Esophagus muscularis mucosa (tissue), 4 donors: ENCODE data around the gene BSN. TPM values are rescaled to one million over a fixed set of nuclear protein-coding genes. Genes with fewer than 3 reads are reported as not detected.

Experiments
- DNase-seq: peaks from one replicate; pipeline ENCODE4 v3.0.0-alpha.2; 2017; ENCODE audit errors: extremely low spot score
- H3K27ac ChIP-seq, 4 donors: fragments of 200-600 bp; sonication (generic); replicated peaks in 1 of 4; 1 replicate in 3 of 4; 2 replicates in 1 of 4; pipeline ENCODE4 v1.5.1; 2016 to 2019; ENCODE audit warnings: mild to moderate bottlenecking in 1 of 4
- H3K27me3 ChIP-seq, 4 donors: fragments of 200-600 bp; sonication (generic); one replicate each; pipeline versions ENCODE4 v1.5.1 to v1.6.0; 2016 to 2019
- H3K36me3 ChIP-seq, 4 donors: fragments of 200-600 bp; sonication (generic); one replicate each; pipeline ENCODE4 v1.5.1; 2016 to 2019
- H3K4me1 ChIP-seq, 4 donors: fragments of 200-600 bp; sonication (generic); one replicate each; pipeline ENCODE4 v1.5.1; 2016 to 2019
- H3K4me3 ChIP-seq, 4 donors: fragments of 200-600 bp; sonication (generic); 1 replicate in 2 of 4; 2 replicates in 2 of 4; pipeline ENCODE4 v1.5.1; 2016 to 2019; ENCODE audit warnings: mild to moderate bottlenecking in 4 of 4, moderate library complexity in 1 of 4
- H3K9me3 ChIP-seq, 4 donors: fragments of 200-600 bp; sonication (generic); 1 replicate in 3 of 4; 2 replicates in 1 of 4; pipeline ENCODE4 v1.5.1; 2016 to 2019
- CTCF ChIP-seq, 3 experiments: fragments of 200-600 bp in 2 of 3; fragments of 450-650 bp in 1 of 3; sonication (generic) in 2 of 3; IDR thresholded peaks; one replicate each; pipeline ENCODE4 v1.5.1; 2017 to 2019; ENCODE audit warnings: antibody characterized with exemption in 3 of 3, mild to moderate bottlenecking in 2 of 3, moderate library complexity in 1 of 3
- EP300 ChIP-seq: sonication (generic); formaldehyde crosslinking; IDR thresholded peaks from one replicate; pipeline ENCODE4 v1.6.1; 2017; ENCODE audit warnings: antibody characterized with exemption
- POLR2A ChIP-seq: fragments of 450-650 bp; IDR thresholded peaks from one replicate; pipeline ENCODE4 v1.6.1; 2017; ENCODE audit warnings: antibody characterized with exemption, moderate library complexity, mild to moderate bottlenecking, low read depth
- POLR2AphosphoS5 ChIP-seq, 2 donors: sonication (generic); formaldehyde crosslinking; IDR thresholded peaks; one replicate each; pipeline ENCODE4 v1.6.1; 2017; ENCODE audit warnings: antibody characterized with exemption in 2 of 2
- WGBS: methylation state at CpG from one replicate; pipeline ENCODE4 v1.1.5; 2018; 5-methylcytosine and 5-hydroxymethylcytosine counted together
- intact Hi-C: fragments of 100-400 bp; cut with DNase I; formaldehyde crosslinking; loops from one replicate; pipeline ENCODE4 v1.15.1; 2023
- total RNA-seq, 4 donors: library from RNA; depleted of rRNA; stranded (reverse); fragments of >200 nt; gene quantifications; one replicate each; pipeline versions ENCODE4 v1.1.0 to v1.2.1, GENCODE V29; 2016

BSN gene
- total RNA-seq, 4 donors from 2014 or later, result 0.42 to 1.7 (median 0.78) TPM

DNA sequence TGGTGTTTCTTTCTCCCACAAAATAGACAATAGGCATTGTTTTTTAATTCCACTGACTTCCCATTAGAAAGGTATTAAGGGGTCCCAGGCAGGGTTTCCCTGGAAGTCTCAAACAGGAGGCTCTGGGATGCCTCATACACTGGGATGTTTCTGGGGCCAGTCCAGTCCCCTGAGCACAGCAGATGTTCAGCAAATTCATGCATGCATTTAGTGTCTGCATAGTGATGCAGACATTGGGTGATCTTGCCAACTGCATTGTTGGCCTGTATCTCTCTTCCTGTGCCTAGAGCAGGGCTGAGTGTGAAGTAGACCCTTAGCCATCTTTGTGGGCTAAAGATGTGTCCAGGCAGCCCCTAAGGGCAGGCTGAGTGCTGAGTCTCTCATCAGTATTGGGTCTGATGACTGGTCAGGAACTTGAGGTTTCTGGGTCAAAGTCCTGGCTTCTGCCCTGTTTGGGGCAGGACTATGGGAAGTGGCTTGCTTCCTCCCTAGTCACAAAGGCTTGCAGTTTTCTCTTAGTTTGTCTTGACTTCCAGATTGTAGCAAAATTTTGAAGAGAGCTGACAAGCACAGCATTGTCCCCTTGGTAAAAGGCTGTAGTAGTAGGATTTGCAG lies 56.5 kb downstream of the BSN start:
- TF ChIP-seq CTCF (IDR thresholded peaks at IDR 0.05), result no peak
- no peak for TF ChIP-seq POLR2AphosphoS5 (IDR thresholded peaks at IDR 0.05)
- Histone ChIP-seq H3K36me3 (no peaks in the 10 kb centered on the region), H3K4me1 (peaks cover 0 to 7% (median 2%) of the 10 kb centered on the region in 4 donors)

GRCh38 chr3:49611291-49611690 lies 57.0 kb downstream of the BSN start:
- intact Hi-C loops, result no loop called here
- Histone ChIP-seq H3K27ac (no peak overlapping the region), H3K4me3 (no peak overlapping the region), H3K4me1 (peaks cover 0 to 7% (median 2%) of the 10 kb centered on the region in 4 donors), H3K36me3 (no peaks in the 10 kb centered on the region), H3K9me3 (peaks cover 0 to 8% (median 0%) of the 10 kb centered on the region in 4 donors), H3K27me3 (no peaks in the 10 kb centered on the region)
- no peak for DNase-seq
- 36% methylated on average over 2 of the region's 6 CpGs for WGBS
- TF ChIP-seq CTCF (IDR thresholded peaks at IDR 0.05) (no peak), EP300 (no peak), POLR2AphosphoS5 (IDR thresholded peaks at IDR 0.05) (no peak), POLR2A (no peak)

More for the DNA sequence above, 56.5 kb downstream of the BSN start:
- Histone ChIP-seq H3K27me3 (no peaks in the 10 kb centered on the region), H3K27ac (no peak overlapping the region), H3K4me3 (no peak overlapping the region), H3K9me3 (peaks cover 0 to 8% (median 0%) of the 10 kb centered on the region in 4 donors)
- intact Hi-C loops, result no loop called here
- no peak for DNase-seq

DNA sequence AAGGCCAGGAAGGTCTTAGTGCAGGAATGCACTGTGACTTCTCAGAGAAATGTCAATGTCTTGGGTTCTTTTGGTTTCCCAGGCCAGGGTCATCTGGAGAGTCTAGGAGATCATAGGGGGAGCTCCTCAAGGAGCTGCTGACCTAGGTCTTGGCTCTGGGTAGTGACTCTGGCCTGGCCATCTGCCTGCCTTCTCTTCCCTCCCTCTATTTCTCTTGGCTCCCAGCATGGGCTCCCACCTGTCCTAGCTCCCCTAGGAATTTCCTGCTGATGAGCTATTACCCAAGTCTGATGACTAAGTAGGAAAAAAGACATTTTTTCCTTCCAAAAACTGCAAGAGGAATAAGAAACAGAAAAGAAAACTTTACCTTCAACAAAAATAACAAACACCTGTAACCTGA lies 57.4 kb downstream of the BSN start:
- Histone ChIP-seq H3K4me1 (peaks cover 0 to 7% (median 2%) of the 10 kb centered on the region in 4 donors), H3K27me3 (no peaks in the 10 kb centered on the region), H3K27ac (no peak overlapping the region), H3K9me3 (peaks cover 0 to 8% (median 0%) of the 10 kb centered on the region in 4 donors), H3K4me3 (no peak overlapping the region), H3K36me3 (no peaks in the 10 kb centered on the region)
- no peak for DNase-seq
- intact Hi-C loops, result no loop called here
- TF ChIP-seq POLR2A (no peak), CTCF (IDR thresholded peaks at IDR 0.05) (no peak), POLR2AphosphoS5 (IDR thresholded peaks at IDR 0.05) (no peak), EP300 (no peak)

DNA sequence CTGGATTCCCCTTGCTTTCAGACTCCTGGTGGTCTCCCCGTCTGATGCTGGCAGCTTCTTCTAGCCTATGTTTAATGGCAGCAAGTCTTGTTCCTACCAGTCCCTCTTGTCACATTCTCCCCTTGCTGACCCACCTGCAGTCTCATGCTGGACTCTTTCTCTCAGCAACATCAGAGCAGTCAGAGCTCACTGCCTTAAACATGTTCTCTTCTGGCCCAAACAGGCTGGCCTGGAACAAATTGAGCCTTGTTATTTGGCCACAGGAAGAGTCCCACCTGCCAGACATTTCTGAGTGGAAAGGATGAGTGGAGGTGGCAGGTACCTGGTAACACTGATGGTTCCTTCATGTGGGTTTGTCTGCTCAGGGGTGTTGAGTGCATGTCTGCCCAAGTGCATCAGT lies 60.7 kb downstream of the BSN start:
- intact Hi-C loops, result no loop called here
- Histone ChIP-seq H3K27ac (no peak overlapping the region), H3K36me3 (no peaks in the 10 kb centered on the region), H3K27me3 (no peaks in the 10 kb centered on the region), H3K4me3 (no peak overlapping the region), H3K9me3 (peaks cover 0 to 8% (median 0%) of the 10 kb centered on the region in 4 donors), H3K4me1 (peaks cover 0 to under 1% (median 0%) of the 10 kb centered on the region in 4 donors)
- peak; percentile 53 for DNase-seq
- TF ChIP-seq CTCF (IDR thresholded peaks at IDR 0.05) (no peak), POLR2AphosphoS5 (IDR thresholded peaks at IDR 0.05) (no peak), POLR2A (no peak), EP300 (no peak)
- no CpG with 5 or more reads among the region's 1 CpG for WGBS

DNA sequence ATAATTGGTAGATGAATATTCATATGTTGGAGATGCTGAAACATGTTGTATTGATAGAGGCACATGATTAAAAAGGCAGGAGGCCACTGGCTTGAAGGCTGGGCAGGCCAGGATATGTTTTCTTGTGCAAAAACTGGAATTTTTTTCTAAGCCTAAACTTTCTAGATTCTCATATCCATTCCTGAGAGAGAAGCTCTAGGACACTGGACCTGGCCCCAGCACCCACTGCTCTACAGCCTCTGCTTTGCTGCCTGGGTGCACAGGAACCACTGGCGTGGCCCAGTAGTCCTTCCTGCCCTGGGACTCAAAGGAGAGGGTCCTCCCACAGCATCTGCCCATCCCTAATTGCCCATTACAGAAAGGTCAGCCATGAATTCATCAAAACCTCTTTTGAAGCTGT lies 61.8 kb downstream of the BSN start:
- intact Hi-C loops, result no loop called here
- H3K36me3 ChIP-seq, result no peaks in the 10 kb centered on the region
- no peak for DNase-seq
- no peak overlapping the region for H3K27ac ChIP-seq
- TF ChIP-seq EP300 (no peak), CTCF (IDR thresholded peaks at IDR 0.05) (no peak)
- WGBS, result 90% methylated on average over 1 of the region's 1 CpG
- H3K27me3 ChIP-seq, result no peaks in the 10 kb centered on the region
- peaks cover 0 to 8% (median 0%) of the 10 kb centered on the region in 4 donors for H3K9me3 ChIP-seq
- no peaks in the 10 kb centered on the region for H3K4me1 ChIP-seq
- H3K4me3 ChIP-seq, result no peak overlapping the region
